ENCODE data around the gene NANS. TPM values are rescaled to one million over a fixed set of nuclear protein-coding genes. Genes with fewer than 3 reads are reported as not detected.

The NANS gene
- total and polyA plus RNA-seq, 2 of the 13 experiments (the other 11 are each of a cell fraction or from before 2014, with no cell fraction given): 86.9 to 203 TPM

GRCh38 chr9:98034593-98035546, 21.7 kb upstream of the NANS start (continued):
- no peak for TF ChIP-seq NR2F1 (CRISPR knock-in tag; IDR thresholded peaks at IDR 0.05)
- no peak for TF ChIP-seq HMGXB3 (CRISPR knock-in tag; IDR thresholded peaks at IDR 0.05; ENCODE audit: borderline replicate concordance)
- TF ChIP-seq ZNF574 (CRISPR knock-in tag; IDR thresholded peaks at IDR 0.05): no peak
- TF ChIP-seq ATF3 (CRISPR knock-in tag; IDR thresholded peaks at IDR 0.05): no peak
- no peak for TF ChIP-seq ZNF282 (IDR thresholded peaks at IDR 0.05; ENCODE audit: partially characterized antibody)
- no peak for TF ChIP-seq ATF7 (IDR thresholded peaks at IDR 0.05)
- TF ChIP-seq ATF7 (CRISPR knock-in tag; IDR thresholded peaks at IDR 0.05): no peak
- TF ChIP-seq KDM4B (CRISPR knock-in tag; IDR thresholded peaks at IDR 0.05): no peak
- TF ChIP-seq CHCHD3 (CRISPR knock-in tag; IDR thresholded peaks at IDR 0.05): no peak
- TF ChIP-seq SMAD9 (CRISPR knock-in tag; IDR thresholded peaks at IDR 0.05): no peak
- TF ChIP-seq ASH2L (IDR thresholded peaks at IDR 0.05; ENCODE audit: insufficient read length, low read depth, low read length): no peak
- TF ChIP-seq NONO (IDR thresholded peaks at IDR 0.05): no peak
- no peak for TF ChIP-seq NONO (CRISPR knock-in tag; conservative IDR thresholded peaks at IDR 0.05)
- TF ChIP-seq ZKSCAN5 (CRISPR knock-in tag; IDR thresholded peaks at IDR 0.05): no peak
- no peak for TF ChIP-seq ERF (CRISPR knock-in tag; IDR thresholded peaks at IDR 0.05)
- TF ChIP-seq THAP8 (CRISPR knock-in tag; IDR thresholded peaks at IDR 0.05; ENCODE audit: borderline replicate concordance): no peak
- TF ChIP-seq FLYWCH1 (CRISPR knock-in tag; IDR thresholded peaks at IDR 0.05): no peak
- TF ChIP-seq ZNF615 (CRISPR knock-in tag; IDR thresholded peaks at IDR 0.05; ENCODE audit: borderline replicate concordance): no peak
- no peak for TF ChIP-seq ZFP37 (CRISPR knock-in tag; IDR thresholded peaks at IDR 0.05; ENCODE audit: borderline replicate concordance)
- TF ChIP-seq HNRNPL (IDR thresholded peaks at IDR 0.05; ENCODE audit: low read depth, low read length): no peak

All from HepG2 (cell line).